ENCODE results near the gene RILPL2. TPM values are rescaled to one million over a fixed set of nuclear protein-coding genes. Genes with fewer than 3 reads are reported as not detected.

RILPL2 gene
- total RNA-seq, 1 experiment from 2014 or later, result 2.6 TPM

- BruUV-seq (replicated peaks), result no TSS peak
- Mint-ChIP-seq H3K27me3 (ENCODE audit: insufficient read depth, unreplicated experiment) (no peaks in the 10 kb centered on the region), H3K36me3 (ENCODE audit: insufficient read depth, unreplicated experiment) (no peaks in the 10 kb centered on the region), H3K9me3 (ENCODE audit: unreplicated experiment) (no peaks in the 10 kb centered on the region), H3K27ac (ENCODE audit: low read depth, unreplicated experiment) (no peak overlapping the region), H3K4me3 (ENCODE audit: unreplicated experiment) (no peak overlapping the region), H3K4me1 (ENCODE audit: insufficient read depth, unreplicated experiment) (no peaks in the 10 kb centered on the region)
- TF ChIP-seq, protein P1, sequence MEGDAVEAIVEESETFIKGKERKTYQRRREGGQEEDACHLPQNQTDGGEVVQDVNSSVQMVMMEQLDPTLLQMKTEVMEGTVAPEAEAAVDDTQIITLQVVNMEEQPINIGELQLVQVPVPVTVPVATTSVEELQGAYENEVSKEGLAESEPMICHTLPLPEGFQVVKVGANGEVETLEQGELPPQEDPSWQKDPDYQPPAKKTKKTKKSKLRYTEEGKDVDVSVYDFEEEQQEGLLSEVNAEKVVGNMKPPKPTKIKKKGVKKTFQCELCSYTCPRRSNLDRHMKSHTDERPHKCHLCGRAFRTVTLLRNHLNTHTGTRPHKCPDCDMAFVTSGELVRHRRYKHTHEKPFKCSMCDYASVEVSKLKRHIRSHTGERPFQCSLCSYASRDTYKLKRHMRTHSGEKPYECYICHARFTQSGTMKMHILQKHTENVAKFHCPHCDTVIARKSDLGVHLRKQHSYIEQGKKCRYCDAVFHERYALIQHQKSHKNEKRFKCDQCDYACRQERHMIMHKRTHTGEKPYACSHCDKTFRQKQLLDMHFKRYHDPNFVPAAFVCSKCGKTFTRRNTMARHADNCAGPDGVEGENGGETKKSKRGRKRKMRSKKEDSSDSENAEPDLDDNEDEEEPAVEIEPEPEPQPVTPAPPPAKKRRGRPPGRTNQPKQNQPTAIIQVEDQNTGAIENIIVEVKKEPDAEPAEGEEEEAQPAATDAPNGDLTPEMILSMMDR (IDR thresholded peaks at IDR 0.05; ENCODE audit: unreplicated experiment), result no peak
- intact Hi-C loops (cut with micrococcal nuclease), result no loop called here
- no peak for DNase-seq (ENCODE audit: unreplicated experiment)
- ChIA-PET CTCF (interaction anchor here (0.6 to 0.8 kb wide), 4 partner anchors 18 to 1456 kb away, joined by 3 to 8 read pairs (median 4); no protein-coding TSS in a partner anchor), POLR2A (interaction anchor here (0.6 kb wide), 1 partner anchor 31 kb away, joined by 3 read pairs; no protein-coding TSS in a partner anchor)
Measured at GRCh38 chr12:123449856-123450255, 13.4 kb upstream of the RILPL2 start.

- Mint-ChIP-seq H3K4me1 (ENCODE audit: insufficient read depth, unreplicated experiment) (no peaks in the 10 kb centered on the region), H3K27me3 (ENCODE audit: insufficient read depth, unreplicated experiment) (no peaks in the 10 kb centered on the region), H3K36me3 (ENCODE audit: insufficient read depth, unreplicated experiment) (no peaks in the 10 kb centered on the region), H3K9me3 (ENCODE audit: unreplicated experiment) (no peaks in the 10 kb centered on the region), H3K27ac (ENCODE audit: low read depth, unreplicated experiment) (no peak overlapping the region), H3K4me3 (ENCODE audit: unreplicated experiment) (no peak overlapping the region)
- ChIA-PET CTCF (interaction anchor here (0.6 to 0.7 kb wide), 3 partner anchors 96 to 187 kb away, joined by 3 read pairs; no protein-coding TSS in a partner anchor), POLR2A (interaction anchor here (1.0 kb wide), 1 partner anchor 8 kb away, joined by 7 read pairs; the partner anchor contains the start of gene SNRNP35)
- intact Hi-C loops (cut with micrococcal nuclease), result no loop called here
- DNase-seq (ENCODE audit: unreplicated experiment), result no peak
- BruUV-seq (replicated peaks), result no TSS peak
- TF ChIP-seq, protein P1 (IDR thresholded peaks at IDR 0.05; ENCODE audit: unreplicated experiment), result no peak
Measured at GRCh38 chr12:123449249-123449733, 12.8 kb upstream of the RILPL2 start.

GRCh38 chr12:123446333-123446713, 9.8 kb upstream of the RILPL2 start:
- CTCF ChIA-PET, result interaction anchor here (0.6 to 1.1 kb wide), 4 partner anchors 12 to 1356 kb away, joined by 3 to 6 read pairs (median 4); no protein-coding TSS in a partner anchor
- TF ChIP-seq, protein P1 (IDR thresholded peaks at IDR 0.05; ENCODE audit: unreplicated experiment), result no peak
- Mint-ChIP-seq H3K27ac (ENCODE audit: low read depth, unreplicated experiment) (no peak overlapping the region), H3K4me1 (ENCODE audit: insufficient read depth, unreplicated experiment) (no peaks in the 10 kb centered on the region), H3K4me3 (ENCODE audit: unreplicated experiment) (no peak overlapping the region), H3K36me3 (ENCODE audit: insufficient read depth, unreplicated experiment) (no peaks in the 10 kb centered on the region), H3K9me3 (ENCODE audit: unreplicated experiment) (no peaks in the 10 kb centered on the region), H3K27me3 (ENCODE audit: insufficient read depth, unreplicated experiment) (no peaks in the 10 kb centered on the region)
- BruUV-seq (replicated peaks), result no TSS peak
- no peak for DNase-seq (ENCODE audit: unreplicated experiment)
- intact Hi-C loops (cut with micrococcal nuclease), result no loop called here
- POLR2A ChIA-PET, result interaction anchor here (0.9 kb wide), 1 partner anchor 13 kb away, joined by 6 read pairs; no protein-coding TSS in a partner anchor

GRCh38 chr12:123445388-123446332, 9.2 kb upstream of the RILPL2 start:
- Mint-ChIP-seq H3K36me3 (ENCODE audit: insufficient read depth, unreplicated experiment) (no peaks in the 10 kb centered on the region), H3K27ac (ENCODE audit: low read depth, unreplicated experiment) (no peak overlapping the region), H3K9me3 (ENCODE audit: unreplicated experiment) (no peaks in the 10 kb centered on the region), H3K4me3 (ENCODE audit: unreplicated experiment) (no peak overlapping the region), H3K4me1 (ENCODE audit: insufficient read depth, unreplicated experiment) (no peaks in the 10 kb centered on the region), H3K27me3 (ENCODE audit: insufficient read depth, unreplicated experiment) (no peaks in the 10 kb centered on the region)
- ChIA-PET POLR2A (no interaction called here), CTCF (interaction anchor here (0.6 to 0.7 kb wide), 2 partner anchors 33 to 1357 kb away, joined by 3 to 6 read pairs; no protein-coding TSS in a partner anchor)
- TF ChIP-seq, protein P1 (IDR thresholded peaks at IDR 0.05; ENCODE audit: unreplicated experiment), result no peak
- BruUV-seq (replicated peaks), result no TSS peak
- DNase-seq (ENCODE audit: unreplicated experiment), result no peak
- intact Hi-C loops (cut with micrococcal nuclease), result no loop called here

All from MCF 10A (cell line).